HG02798 (cell line): ENCODE data around the gene UBE2J2.

ENCODE experiments used
- ATAC-seq: cut with Tn5 transposase; IDR thresholded peaks from one replicate; pipeline ENCODE4 v1.9.1; 2021; ENCODE audit warnings: mild to moderate bottlenecking; ENCODE audit not compliant: unreplicated experiment, poor library complexity

UBE2J2 gene

DNA sequence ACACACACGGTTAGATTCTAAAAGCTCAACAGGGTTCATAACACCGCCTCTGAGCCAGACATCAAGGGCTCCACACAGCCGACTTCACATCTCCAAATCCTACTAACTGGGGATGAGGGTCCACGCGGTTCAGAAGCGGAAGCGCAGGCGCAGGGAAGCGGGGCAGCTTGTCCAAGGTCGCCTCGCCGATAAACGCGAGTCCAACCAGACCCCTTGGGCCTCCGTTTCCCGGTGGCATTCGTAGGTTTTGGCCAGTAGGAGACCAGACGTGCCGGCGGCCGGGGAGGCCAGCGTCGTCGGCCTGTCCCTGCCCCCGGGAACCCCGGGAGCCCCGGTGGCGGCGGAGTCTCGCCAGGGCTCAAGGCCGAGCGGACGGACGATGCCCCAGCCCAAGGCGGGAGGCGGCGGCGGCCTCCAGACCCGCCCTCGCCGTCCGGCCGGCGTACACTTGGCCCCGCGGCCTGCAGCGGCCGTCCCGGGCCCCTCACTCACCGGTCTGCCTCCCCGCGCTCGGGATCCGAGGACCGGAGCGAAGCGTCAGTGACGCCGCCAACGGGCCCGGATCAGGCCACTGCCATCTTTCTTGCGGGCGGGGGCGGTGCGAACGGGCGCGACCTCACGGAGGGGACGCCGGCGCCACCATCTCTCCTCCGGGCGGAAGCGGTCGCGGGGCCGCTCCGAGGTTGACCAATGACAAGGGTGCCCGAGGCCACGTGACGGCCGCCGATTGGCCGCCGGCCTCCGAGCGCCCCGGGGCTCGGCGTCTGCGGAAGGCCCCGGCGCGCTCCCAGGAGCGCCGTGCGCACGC, 42.0 kb downstream of the UBE2J2 start, which contains the start of gene SDF4:
SDF4 (minus strand) TSS at position 602 of the 808 bp plus-strand sequence. CDS start 3,229 bp downstream, outside the sequence.
- peak; percentile 94 for ATAC-seq

DNA sequence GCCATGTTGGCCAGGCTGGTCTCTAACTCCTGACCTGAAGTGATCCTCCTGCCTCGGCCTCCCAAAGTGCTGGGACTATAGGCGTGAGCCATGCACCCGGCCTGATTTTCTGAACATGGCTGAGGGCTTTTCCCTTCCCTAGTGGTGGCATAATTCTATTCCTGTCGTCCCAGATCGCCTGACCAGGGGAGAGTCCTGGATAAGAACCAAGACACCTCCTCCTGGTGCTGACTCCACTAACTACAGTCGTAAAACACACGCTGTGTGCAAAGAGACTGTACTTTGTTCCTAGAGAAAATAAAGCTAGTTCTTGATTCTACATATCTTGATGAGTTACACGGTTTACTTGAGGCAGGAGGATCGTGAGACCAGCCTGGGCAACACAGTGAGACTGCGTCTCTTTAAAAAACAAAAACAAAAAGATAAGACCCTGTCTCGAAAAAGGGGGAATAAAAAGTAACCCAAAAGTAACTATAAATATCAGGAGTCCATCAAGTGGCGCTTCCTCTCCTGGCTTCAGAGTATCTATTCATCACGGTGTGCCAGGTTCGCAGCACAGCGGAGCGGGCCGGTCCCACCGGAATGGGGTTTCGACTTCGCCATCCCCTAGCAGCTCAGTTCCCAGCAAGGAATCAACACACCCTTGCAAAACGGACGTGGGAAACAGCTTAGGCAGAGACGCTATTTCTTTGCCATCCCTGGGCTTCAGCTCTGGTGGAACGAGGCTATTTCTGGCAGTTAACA, 42.8 kb downstream of the UBE2J2 start:
- ATAC-seq = no peak

DNA sequence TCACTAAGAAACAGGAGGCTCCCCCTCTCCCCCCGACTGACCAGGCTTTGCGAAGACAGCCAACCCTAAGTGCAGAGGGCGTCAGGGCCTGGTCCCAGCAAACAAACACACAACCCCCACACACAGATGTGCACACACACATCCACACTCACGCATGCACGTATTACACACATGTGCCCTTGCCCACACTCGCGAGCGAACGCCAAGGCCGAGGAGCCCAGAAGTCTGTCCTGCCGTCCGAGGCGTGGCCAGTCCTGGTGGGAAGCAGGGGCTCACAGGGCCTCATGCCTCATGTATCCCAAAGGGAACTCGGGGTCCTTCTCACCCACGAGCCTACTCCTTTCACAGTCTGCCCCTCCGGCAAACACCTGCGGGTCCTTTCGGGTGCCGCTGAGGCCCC, 43.9 kb downstream of the UBE2J2 start:
- ATAC-seq = no peak

DNA sequence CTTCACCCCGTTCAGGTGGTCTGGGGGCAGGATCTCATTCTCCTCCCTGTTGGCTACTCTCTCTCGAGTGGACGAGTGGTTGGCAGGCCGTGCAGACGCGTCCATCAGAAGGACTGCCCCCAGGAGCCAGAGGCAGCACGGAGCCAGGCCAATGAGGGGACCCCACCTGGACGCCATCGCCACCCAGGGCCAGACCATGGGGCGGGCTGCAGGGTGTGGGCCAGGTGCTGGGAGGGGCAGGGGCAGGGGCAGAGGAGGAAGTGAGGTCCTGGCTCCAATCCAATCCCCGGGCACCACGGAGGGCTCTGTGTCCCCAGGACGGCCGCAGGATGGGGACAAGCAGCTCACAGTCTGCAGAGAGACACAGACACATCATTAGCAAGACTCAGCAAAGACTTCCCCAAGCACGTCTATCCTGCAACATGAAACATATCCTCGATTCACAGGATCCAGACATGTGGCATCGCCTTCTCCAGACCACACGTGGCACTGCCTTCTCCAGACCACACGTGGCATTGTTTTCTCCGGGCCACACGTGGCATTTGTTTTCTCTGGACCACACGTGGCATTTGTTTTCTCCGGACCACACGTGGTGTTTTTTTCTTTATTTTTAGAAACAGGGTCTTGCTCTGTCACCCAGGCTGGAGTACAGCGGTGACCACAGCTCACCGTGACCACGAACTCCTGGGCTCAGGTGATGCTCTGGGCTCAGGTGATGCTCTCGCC, 44.9 kb downstream of the UBE2J2 start:
- ATAC-seq = no peak

DNA sequence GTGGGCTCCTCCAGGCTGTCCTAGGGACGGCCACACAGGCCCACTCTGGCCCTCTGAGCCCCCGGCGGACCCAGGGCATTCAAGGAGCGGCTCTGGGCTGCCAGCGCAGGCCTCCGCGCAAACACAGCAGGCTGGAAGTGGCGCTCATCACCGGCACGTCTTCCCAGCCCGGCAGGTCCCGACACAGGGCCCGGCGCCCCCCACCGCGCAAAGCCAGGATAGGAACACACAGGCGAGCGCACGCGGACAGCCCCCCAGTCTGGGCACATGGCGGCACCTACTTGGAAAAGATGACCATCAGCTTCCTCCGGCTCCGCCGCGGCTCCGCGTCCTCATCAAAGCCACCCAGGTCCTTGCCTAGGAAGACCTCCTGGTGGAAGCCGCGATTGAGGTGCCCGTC, 45.5 kb downstream of the UBE2J2 start:
- ATAC-seq = no peak

DNA sequence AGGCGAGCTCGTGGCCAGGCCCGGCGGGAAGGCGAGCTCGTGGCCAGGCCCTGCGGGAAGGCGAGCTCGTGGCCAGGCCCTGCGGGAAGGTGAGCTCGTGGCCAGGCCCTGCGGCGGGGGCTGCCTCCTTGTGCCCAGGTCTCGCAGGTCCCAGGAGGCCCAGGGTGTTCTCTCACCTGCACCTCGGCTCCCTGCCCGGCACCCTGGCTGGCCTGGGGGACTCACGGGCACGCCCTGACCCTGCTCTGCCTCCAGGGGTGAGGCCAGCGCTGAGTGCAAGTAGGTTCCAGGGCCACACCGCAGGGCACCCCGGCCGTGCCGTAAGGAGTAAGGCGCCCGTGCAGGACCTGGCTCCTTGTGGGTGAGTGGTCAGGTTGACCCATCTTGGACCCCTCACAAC, 46.3 kb downstream of the UBE2J2 start:
- no peak for ATAC-seq

DNA sequence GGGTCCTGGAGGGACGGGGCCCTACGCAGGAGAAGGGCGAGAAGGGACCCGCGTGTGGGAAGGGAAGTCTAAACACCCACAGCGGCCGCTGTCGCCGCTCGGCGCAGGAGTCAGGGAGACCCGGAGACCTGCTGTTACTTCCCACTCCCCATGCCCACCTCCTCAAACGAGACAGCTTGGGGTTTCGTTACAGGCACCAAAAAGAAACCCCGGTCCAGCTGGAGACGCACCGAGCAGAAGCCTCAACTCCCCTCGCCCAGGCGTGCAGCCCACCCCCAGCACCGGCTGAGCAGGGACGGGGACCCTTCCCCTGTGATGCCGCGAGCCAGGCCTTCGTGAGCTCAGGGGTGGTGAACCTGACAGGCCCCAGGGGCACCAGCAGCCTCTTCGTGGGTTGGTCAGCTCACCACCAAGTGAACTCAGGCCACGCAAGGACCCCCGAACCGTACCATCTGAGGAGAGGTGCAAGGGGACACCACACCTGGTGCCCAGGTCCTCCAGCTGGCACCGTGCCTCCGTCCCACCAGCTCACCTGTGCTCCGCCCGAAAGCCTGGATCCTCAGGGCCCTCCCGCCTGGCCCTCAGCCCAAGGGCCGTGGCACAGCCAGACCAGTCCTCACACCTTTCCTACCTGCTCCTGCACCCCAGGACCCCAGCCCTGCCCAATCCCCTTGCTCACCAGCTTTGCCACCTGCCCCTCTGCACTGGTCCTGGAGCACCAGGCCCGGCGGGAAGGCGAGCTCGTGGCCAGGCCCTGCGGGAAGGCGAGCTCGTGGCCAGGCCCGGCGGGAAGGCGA, 46.9 kb downstream of the UBE2J2 start:
- no peak for ATAC-seq

DNA sequence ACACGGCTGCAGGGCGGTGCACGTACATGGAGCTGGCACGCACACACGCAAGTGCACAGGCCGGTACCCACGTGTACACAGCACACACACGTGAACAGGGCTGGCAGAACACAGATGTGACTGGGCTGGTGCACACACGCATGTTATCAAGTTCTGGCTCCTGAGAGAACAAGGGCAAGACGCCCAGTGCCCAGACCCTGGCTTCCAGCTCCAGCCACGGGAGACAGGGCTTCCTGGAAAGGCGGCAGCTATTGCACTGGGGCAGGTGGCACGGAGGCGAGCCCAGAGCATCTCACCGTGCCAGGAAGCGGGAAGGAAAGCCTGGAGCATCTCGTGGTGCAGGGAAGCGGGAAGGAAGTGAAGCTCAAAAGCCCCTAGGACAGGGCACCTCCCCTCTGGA, 47.7 kb downstream of the UBE2J2 start:
- no peak for ATAC-seq

DNA sequence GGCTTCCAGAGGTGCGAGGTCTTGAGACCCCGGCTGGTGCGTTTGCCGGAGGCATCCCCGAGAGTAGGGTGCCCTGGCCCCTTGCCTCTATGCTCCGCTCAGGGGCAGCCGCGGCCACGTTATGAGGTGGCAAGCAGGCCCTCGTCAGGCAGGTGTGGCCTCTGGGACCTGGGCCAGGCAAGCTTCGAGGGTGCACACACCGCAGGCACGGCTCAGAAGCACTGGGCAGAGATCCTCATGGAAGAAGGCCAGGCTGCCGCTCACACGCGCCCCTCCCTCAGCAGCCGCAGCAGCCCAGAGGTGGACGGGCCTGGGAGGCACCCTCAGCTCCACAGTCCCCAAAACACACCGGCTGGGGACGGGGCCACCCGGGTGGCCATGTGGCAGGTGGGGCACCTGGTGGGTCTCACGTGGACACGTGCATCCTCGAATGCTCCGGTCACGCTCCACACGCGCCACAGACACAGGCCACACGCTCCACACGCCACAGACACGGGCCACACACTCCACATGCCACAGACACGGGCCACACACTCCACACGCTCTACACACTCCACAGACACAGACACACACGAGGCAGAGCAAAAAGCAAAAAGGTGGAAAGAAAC, 48.3 kb downstream of the UBE2J2 start:
- no peak for ATAC-seq

DNA sequence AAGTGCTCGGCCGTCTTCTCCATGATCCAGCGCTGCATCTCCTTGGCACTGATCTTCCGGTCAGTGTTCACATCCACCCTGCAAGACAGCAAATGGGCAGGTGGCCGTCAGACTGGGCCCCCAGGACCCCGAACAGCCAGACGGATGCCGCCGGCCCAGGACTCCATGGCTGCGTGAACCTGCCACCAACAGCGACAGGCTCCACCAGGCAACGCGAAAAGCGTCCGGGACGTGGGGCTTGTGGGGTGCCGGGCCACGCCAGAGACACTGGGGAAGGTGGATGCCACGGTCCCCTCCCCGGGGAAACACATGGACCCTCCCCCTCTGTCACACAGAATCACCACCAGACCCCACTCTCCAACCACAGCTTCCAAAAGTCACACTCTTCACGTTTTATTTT, 49.8 kb downstream of the UBE2J2 start:
- no peak for ATAC-seq

DNA sequence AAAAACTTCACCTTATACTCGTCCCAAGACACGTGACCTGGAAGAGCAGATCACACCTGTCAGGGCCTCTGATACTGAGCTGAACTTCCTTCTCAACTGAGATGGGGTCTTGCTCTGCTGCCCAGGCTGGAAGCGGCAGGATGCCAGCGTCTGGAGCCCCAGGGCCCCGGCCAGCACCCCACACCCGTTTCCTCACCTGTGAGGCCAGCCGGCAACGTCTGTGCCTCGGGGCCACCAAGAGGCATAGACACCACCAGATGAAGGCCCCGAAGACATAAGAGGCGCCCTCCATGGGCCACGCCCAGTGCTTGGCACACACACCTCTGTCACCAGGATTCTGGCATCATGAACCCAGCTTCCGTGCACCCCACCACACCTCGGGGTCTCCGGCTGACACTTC, 50.3 kb downstream of the UBE2J2 start:
- no peak for ATAC-seq

DNA sequence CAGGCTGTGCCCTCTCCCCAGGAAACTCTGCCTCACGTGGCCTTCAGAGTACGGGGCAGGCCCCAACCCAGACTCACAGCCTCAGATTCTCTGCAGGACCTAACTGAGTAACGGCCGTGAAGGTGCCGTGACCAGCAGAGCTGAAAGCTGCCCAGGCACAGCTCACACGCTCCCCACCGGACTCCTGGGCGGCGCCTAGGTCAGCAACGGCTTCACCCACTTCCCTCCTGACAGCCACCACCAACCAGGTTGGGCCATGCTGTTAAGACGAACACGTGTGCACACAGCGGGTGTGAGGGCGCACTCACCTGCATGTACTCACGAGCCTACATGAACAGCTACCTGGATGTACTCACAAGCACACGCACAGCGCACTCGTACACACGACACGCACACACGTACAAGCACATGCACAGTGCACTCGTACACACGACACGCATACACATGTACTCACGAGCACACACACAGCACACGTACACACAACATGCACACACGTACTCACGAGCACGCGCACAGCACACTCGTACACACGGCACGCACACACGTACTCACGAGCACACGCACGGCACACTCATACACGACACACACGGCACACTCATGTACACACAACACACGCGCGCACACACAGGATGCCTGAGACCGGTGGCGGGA, 51.0 kb downstream of the UBE2J2 start:
- no peak for ATAC-seq

DNA sequence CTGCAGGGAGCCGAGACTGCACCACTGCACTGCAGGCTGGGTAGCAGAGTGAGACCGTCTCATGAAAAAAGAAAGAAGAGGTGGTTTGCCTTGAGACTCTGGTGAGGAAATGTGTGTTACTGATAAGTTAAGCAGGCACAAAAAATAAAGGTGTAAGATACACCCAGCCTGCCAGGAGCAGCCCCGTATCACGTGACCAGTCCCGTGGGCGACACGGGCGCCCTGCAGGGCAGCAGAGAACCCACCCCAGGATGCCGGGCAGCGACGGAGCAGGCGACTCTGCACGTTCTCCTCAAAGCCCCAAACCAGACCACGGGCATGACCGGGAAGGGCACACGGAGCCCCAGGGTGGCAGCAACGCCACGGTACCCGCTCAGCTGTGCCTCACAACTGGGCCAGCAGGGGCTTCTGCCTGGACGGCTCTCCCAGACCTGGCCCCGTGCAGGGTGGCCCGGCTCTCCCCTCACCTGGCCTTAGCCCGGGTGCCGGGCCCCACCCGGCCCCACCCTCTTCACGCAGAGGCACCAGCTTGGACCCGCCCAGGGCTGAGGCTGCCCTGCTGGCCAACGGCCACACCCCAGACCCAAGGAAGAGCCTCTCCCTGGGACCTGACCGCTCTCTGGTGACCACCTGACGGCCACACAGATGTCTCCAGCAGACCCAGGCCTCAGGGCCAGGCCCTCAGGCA, 51.6 kb downstream of the UBE2J2 start:
- ATAC-seq = no peak

DNA sequence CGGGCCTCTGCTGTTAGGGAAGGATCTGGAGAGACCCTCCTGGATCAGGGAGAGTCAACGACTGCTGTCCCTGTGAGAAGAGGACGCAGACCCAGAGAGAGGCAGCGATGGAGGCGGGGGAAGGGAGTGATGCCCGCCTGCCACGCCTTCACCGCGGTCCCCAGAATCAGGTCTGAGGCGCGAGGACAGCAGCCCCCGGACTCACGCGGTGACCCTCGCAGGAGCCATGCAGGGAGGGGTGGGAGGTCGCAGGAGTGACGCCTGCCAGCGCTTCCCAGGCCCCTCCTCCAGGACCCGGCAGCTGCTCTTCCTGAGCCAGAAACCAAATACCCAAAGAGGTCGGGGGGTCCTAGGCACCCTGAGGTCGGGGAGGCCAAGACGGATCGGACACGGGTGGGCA, 53.5 kb downstream of the UBE2J2 start:
- no peak for ATAC-seq

DNA sequence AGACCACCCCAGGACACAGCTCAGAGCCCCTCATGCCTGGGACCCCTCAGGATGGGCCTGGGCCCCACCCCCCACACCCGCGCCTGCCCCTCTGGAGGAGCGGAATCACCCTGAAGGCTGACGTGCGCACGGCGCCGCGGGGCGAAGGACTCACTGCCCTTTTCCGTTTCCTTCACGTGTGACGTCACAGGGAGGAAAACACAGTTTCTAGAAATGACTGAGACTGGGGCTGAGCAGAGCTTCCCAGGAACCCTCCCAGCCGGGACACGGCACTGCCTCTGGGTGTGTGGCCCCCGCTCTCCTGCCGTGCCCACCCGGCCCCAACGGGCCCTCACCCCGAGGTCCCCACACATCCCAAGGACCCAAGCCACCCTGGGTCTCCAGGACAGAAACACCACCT, 54.3 kb downstream of the UBE2J2 start:
- ATAC-seq = no peak

DNA sequence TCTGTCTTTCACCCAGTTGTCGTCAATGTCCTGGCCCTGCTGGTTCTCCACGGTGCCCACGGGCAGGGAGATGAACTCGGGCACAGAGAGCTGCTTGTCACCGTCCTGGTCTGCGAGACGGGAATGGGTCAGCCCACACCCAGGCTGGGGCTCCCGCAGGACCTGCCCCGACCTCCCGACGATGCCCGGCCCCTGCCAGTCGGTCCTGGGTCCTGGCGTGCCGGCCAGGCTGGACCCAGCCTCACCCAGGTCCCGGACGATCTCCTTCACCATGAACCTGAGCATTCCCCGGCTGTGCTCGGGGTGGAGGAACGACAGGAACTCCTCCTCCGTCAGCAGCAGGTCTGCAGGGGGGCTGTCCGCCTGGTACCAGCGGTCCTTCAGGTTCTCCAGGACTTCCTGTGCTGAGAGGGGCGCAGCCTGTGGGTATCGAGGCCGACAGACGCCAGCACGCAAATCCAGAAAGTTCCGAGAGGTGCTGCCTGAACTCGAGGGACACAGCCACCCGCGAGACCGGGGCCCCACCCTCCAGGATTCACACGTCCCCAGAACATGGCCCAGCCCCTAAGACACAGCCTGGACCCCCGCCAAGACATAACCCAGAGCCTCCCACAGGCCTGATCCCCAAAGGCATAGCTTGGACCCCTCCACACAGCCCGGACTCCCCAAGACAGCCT, 55.0 kb downstream of the UBE2J2 start:
- ATAC-seq = no peak

DNA sequence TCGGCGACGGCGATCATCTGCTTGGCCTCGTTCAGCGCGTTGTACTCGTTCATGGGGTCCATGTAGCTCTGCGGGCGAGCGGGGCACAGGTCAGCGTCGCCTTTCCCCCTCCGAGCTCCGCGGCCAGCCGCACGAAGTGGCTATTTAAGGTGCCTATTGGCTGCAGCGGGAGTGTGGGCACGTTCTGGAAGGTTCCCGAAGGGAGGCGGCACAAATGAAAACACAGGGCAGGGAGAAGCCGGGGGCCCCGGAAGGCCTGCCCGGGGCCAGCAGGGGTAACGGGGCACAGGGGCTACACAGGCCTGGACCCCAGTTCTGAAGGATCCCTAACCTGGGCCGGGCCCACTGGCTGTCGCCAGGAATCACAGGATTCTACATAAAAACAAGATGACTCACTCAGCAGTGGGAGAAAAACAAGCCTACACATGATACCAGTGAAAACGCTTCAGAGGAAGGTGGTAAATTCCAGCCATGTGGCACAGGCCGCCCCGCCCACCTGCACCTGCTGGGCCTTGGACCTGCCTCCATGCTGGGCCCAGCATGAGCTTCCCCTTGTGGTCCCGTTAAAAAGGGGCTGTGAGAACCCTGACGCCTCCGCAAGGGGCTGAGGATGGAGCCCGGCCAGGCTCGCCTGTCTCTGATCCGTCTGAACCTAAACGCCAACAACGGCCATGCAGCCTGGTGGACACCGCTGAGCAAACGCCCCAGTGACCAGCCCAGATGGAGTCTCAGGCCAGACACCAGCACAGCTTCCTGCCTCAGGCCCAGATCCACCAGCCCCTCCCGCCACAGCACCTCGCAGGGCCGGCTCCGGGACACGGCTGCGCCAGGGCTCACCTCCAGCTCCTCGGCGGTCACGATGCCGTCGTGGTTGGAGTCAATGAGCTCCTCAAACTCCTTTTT, 55.8 kb downstream of the UBE2J2 start:
- no peak for ATAC-seq
